GM18861 (cell line): ENCODE measurements around the gene NANOS2.
A peak's percentile ranks its signal among the peaks of the same experiment; 100 is the strongest.

Experiments
- ATAC-seq: cut with Tn5 transposase; IDR thresholded peaks from one replicate; pipeline ENCODE4 v1.9.1; 2021; ENCODE audit not compliant: unreplicated experiment

NANOS2 gene

GRCh38 chr19:45931055-45931454 is 16.5 kb upstream of the NANOS2 start:
- ATAC-seq = no peak

GRCh38 chr19:45929247-45929646 is 14.7 kb upstream of the NANOS2 start:
- no peak for ATAC-seq

GRCh38 chr19:45927565-45928261 is 13.1 kb upstream of the NANOS2 start:
- ATAC-seq = peak; percentile 62

- no peak for ATAC-seq
Observed at GRCh38 chr19:45924891-45925447, 10.4 kb upstream of the NANOS2 start.

- no peak for ATAC-seq
Observed at GRCh38 chr19:45922281-45922680, 7.7 kb upstream of the NANOS2 start.

GRCh38 chr19:45920458-45920857 is 5.9 kb upstream of the NANOS2 start:
- ATAC-seq = no peak

- no peak for ATAC-seq
Observed at GRCh38 chr19:45919678-45920077, 5.1 kb upstream of the NANOS2 start.

- no peak for ATAC-seq
Observed at GRCh38 chr19:45918721-45919120, 4.1 kb upstream of the NANOS2 start.

- no peak for ATAC-seq
Observed at GRCh38 chr19:45917421-45918091, 3.0 kb upstream of the NANOS2 start.

- ATAC-seq = no peak
Observed at GRCh38 chr19:45911291-45911690, 3.3 kb downstream of the NANOS2 start.

- no peak for ATAC-seq
Observed at GRCh38 chr19:45908956-45909355, 5.6 kb downstream of the NANOS2 start.

GRCh38 chr19:45906221-45906620 is 8.4 kb downstream of the NANOS2 start:
- no peak for ATAC-seq

- ATAC-seq = no peak
Observed at GRCh38 chr19:45905011-45905410, 9.6 kb downstream of the NANOS2 start.

GRCh38 chr19:45902651-45903625 is 11.6 kb downstream of the NANOS2 start:
- ATAC-seq = peak; percentile 83

GRCh38 chr19:45901912-45902650 is 12.5 kb downstream of the NANOS2 start, which contains the start of gene MYPOP:
TSS of gene MYPOP (minus strand) at chr19:45902613. CDS start at chr19:45901773, 840 bp downstream.
- ATAC-seq = no peak

- no peak for ATAC-seq
Observed at GRCh38 chr19:45901432-45901911, 13.1 kb downstream of the NANOS2 start.

GRCh38 chr19:45900738-45901431 is 13.7 kb downstream of the NANOS2 start:
- no peak for ATAC-seq

GRCh38 chr19:45899919-45900589 is 14.5 kb downstream of the NANOS2 start:
- ATAC-seq = no peak

GRCh38 chr19:45899253-45899652 is 15.3 kb downstream of the NANOS2 start:
- ATAC-seq = no peak
